NCI-H2107 (cell line): ENCODE data around the gene SUN2.

Experiments
- DNase-seq: peaks from one replicate; lab custom pipeline; 2025; lab: John Stamatoyannopoulos, UW

SUN2 gene

DNA sequence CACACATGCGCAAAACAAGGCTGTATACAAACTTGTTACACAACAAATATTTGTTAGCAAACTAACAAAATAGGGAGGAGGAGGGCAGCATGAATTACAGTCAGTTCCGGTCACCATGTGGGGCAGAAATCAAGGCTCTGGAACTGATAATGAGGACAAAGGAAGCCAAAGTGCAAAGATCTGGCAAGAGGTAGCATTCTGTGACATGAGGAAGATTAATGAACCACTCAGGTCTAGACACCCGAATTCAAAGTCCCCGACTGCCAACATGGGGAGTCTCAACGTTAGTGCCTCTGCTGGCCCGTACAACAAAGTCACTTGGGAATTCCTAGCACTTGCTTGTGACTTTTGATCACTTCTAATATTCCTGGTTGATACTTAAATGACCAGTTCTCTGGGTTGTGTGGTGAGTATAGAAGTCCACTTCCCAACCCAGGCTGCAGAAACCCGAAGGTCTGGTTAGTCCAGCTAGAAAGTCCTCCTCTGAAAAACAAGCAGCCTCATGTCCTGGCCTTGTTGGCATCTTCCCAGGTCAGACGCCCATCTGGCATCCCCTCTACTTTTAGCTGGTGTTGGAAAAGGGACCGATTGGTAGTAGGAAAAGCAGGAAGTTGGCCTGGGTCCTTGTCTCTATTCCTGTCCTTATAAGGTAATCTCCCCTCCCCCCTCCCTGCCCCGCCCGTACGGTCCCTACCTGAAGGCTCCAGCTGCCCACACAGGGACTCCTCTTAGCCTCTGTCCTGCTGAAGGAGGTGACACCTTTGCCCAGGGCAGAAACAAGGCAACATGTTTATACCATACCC lies 1.6 kb downstream of the SUN2 start:
- no peak for DNase-seq

DNA sequence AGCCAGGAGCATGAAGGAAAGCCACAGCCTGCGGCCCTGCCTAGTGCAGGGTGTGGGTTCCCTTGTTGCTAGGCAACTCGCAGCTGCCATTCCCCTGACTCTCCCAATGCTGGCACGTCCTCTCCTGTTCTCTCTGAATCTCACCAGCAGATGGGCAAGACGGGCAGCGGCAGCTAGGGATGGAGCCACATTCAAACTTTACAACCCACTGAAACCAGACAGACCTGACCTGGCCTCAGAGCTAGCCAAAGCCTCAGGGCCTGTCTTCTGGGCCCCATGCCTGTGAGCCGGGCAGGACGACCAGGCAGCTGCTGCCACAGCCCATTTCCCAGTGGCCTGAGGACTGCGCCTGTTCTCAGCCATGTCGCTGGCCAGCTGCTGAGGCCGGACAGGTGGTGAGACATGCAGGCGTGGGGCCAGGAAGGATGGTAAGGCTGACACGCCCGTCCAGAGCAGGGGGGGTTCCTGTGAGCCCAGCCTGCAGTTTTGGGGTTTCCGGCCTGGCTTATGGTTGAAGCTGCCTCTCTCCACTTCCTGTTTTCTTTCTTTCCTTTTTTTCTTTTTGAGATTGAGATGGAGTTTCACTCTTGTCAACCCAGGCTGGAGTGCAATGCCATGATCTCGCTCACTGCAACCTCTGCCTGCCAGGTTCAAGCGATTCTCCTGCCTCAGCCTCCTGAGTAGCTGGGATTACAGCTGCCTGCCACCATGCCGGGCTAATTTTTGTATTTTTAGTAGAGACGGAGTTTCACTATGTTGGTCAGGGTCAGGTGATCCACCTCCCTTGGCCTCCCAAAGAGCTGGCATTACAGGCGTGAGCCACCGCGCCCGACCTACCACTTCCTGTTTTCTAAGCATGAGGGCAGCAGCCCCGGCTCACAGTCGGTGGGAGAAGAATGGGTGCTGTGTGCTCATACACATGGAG lies 4.1 kb downstream of the SUN2 start:
- DNase-seq = no peak

DNA sequence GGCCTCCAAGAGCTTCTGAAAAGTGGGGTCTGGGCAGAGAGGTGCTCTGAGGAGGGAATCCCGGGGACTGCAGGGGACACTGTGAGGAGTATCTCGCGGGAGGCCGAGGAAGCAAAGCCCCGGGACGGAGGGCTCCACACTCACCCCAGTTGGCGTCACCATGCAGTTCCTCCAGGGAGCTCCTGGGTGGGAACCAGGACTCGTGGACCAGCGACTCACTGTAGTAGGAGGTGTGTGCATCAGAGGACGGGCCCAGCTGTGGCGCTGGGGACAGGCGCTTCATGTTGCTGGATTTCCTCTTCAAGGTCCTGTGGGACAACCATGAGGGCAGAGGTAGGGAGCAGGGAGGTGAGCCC lies 4.8 kb downstream of the SUN2 start:
- no peak for DNase-seq

DNA sequence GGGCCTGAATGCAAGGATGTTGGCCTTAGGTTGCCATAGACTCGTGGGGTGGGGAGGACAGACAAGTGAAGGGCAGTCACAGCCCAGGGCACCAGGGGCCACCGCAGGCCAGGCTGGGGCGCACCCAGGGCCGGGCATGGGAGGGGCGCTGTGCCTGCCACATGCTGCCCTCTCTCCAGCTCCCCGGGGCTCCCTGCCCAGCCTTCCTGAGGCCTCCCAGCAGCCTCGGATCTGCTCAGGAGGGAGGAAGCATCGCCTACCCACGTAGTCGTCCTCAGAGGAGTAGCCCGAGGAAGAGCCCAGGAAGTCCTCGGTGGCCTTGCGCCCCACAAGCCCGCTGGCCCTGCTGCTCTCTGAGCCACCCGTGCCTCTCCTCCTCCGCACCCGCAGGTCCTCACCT lies 5.2 kb downstream of the SUN2 start:
- DNase-seq = no peak

DNA sequence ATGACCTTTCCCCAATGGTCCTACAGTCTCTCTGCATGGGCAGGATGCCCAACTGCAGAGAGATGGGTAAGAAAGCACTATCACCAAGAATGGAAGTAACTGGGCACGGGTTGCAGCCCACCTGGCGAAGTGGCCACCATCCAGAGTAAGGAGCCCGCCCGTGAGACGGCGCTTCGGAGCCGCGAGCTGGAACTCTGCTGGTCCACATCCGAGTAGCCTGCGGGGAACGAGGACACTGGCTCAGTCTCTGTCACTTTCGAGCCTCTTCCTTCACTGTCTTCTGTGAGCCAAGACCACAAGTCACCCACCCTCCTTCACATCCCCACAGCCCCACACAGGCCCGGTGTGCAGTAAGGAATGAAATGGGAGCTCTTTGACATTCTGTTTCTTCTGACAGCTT lies 5.7 kb downstream of the SUN2 start:
- DNase-seq = no peak

DNA sequence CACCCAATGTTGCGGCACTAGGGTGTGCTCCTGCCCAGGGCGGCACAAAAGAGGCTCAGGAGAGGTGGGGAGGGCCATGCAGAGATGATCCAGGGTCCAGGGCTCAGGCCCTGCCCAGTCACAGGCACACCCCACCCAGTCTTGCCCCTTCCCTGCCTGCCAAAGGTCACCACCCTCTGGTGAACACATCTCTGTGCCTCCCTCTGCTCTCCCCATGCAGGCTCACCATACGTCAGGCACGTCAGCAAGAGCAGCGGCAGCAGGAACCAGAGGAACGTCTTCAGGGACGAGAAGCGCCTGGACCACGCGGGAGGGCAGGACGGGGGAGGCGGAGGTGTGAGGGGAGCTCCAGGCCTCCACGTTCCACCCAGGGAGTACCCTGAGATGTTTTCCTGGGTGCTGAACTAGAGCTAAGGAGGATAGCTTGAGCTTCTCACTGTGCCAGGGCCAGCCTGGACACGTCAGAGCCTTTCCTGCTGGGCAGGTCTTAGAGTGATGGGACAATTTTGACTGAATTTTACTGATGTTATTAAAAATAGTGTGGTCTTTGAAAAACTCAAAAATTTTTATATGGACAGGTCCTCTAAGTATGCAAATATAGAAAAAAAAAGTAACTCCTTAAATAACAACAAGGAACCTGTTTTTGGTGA lies 7.2 kb downstream of the SUN2 start:
- no peak for DNase-seq

DNA sequence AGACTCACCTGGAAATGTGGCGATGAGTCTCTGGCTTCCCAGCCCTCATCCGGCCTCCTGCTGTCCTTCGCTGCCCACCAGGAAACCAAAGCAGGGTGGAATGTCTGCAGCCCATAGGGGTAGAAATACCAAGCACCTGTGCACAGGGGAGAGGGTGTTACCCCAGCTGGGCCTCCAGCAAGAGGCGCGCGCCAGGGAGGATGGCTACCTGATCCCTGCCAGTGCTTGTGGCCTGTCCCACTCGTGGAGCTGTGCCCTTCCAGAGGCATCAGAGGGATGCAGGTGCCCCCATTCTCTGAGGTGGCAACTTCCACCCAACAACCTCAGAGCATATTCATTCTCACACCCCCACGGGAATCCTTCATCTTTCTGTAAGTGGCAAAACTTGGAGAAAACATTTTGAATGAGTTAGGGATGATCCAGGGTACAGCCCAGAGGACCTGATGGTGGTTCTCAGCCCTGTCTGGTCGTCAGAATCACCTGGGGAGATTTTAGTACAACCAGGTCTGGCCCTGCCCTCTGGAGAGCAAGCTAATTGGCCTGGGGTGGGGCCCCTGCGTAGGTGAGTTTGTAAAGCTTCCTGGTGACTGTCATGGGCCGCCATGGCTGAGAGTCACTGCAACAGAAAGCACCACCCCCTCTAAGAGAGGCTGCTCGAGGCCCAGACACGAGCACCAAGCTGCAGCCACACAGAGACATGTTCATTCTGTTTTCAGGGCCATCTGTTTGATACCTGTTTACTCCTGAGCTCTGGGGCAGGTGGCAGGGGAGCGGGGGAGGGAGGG lies 9.9 kb downstream of the SUN2 start:
- no peak for DNase-seq

DNA sequence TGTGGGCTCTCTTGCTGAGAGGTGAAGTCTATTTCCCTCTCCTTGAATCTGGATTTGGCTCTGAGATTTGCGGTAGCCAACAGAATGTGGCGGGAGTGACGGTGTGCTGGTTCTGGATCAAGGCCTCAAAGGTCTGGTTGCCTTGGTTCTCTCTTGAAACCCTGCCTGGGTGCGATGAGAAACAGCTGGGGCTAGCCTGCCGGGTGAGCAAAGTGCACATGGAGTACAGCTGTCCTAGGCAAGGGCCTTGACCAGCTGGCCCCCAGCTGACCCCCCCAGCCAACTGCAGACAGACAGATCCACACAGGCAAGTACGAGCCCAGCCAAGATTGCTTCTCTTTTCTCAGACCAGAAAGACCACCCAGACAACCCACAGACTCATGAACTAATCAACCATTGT lies 10.8 kb downstream of the SUN2 start:
- no peak for DNase-seq

DNA sequence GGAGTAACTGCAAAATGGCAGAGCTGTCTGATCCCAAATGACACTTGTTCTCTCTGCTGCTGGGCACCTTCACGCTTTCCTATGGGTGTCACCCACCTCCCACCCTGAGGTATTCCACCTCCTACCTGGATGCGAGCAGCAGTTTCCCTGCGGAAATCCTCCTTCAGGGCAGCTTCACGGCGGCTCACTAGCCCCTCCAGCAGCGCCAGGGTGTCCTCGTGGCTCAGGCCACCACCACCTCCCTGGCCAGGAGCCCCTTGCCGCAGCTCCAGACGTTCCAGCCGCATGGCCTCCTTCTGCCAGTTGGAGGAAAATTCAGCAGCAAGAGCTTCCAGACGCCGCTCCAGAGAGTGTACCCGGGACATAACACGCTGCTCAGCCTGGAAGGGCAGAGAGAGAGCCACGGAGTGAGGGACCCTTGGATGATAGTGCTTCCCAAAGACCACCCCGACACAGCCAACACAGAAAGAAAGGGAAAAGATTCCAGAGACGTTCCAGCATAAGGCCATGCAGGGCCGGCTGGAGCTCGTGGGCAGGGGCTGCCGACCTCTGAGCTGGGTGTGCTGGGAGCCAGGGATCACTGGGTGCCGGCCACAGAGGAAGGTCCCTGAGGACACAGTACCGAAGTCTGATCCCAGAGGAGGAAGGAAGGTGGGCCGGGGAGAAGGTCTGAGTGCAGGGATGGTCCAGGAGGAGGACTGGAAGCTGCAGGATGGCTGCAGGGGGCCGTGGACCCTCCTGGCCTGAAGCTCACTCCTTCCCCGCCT lies 13.4 kb downstream of the SUN2 start:
- DNase-seq = no peak

DNA sequence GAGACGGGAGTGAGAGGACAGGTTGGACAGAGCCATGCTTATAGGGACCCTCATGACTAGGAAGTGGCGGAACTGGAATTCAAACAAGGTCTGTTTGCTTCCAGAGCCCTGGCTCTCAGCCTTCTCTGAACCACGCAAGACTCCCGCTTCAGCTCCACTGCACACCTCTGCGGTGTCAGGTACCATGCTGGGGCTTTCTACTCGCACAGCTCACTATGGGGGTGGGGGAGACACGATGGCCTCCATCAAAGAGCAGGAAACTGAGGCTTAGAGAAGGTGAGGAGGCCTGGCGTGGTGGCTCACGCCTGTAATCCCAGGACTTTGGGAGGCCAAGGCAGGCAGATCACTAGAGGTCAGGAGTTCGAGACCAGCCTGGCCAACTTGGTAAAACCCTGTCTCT lies 14.2 kb downstream of the SUN2 start:
- DNase-seq = no peak

DNA sequence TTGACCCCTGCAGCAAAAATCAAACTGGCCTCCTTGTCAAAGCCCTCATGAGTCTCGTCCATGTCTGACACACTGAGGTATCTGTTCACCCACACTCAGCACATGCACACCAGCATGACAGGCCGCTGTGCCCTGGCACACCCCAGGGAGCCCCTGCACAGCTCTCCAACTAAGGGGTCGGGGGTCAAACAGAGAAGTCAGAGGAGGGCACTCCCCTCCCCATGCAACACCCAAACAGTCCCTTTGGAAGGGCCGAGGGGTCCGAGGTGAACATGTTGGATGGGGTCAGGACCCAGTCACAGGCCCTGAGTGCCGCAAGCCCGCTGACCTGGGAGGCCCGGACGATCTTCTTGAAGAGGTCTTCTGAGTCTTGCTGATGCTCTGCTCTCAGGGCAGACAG lies 14.6 kb downstream of the SUN2 start:
- DNase-seq = no peak

DNA sequence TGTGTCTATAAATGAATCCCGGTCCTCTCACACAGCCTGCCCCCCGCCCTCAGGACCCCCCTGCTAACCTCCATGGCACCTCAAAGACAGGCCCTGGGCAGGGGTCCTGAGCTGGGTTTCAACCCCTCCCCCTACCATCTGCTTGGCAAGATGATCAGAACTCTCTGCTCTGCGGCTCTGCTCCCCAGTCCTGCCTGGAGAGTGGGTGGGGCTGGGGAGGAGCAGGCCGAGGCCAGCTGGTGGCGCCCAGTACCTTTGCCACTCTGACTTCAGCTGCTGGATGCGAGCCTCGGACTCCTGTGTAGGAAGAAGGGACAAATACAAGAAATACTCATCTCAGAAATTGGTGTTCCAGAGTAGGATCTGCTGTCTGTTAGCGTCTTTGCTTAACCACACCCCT lies 15.0 kb downstream of the SUN2 start:
- no peak for DNase-seq

DNA sequence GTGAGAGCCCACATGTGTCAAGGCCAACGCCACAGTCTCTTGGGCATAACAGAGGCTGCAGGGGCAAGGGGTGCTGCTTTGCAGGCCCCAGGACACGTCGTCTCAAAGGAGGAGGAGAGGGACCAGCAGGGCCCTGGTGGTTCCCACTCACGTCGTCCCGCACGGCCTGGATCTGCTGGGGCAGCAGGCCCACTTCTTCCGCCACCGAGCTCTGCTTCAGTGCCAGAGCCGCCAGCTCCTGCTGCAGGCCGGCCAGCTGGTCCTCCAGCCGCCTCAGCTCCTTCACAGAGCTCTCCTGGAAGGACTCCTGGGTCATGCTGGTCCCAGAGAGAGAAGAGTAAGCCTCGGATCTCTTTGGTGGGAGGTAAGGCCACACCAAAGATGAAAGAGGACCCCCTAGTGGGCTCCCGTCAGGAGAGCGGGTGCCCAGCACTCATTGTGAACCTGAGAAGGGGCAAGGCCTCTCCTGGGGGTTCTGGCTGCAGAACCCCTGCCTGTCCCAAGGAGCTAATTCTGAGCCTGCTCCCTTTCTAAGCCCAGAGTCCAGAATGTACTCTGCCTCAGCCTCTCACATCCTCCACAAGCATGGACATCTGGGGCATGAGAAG lies 15.6 kb downstream of the SUN2 start:
- DNase-seq = no peak

DNA sequence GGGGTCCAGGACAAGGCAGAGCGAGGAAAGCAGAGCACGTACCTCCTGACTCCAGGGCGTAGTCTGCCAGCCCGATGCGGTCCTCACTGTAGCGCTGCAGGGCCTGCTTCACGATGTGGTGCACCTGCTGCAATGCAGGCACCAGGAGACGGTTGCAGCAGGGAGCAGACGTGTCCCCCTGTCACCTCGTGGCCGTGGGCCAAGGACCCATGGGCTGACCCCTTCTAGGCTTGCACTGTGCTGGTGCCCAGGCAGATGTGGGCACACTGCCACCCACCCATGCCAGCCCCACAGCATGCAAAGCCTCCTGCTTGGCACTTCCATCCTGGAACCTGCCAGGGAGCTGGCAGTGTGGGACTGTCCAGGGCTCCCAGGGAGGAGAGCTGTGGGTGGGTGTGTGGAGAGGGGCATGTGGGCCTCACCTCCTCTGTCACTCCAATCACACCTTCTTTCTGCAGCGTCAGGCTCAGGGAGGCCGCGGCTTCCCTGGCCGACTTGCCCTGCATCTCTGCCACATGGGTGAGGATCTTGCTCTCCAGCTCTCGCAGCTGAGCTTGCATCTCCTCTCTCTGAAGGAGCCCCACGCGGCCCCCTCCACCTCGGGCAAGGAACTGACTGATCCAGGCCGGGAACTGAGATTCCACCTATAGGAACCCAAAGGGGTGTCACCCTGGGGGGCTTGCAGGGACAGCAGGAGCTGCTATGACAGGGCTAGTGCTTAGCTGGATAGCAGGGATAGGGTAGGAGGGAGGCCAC lies 16.3 kb downstream of the SUN2 start:
- no peak for DNase-seq

DNA sequence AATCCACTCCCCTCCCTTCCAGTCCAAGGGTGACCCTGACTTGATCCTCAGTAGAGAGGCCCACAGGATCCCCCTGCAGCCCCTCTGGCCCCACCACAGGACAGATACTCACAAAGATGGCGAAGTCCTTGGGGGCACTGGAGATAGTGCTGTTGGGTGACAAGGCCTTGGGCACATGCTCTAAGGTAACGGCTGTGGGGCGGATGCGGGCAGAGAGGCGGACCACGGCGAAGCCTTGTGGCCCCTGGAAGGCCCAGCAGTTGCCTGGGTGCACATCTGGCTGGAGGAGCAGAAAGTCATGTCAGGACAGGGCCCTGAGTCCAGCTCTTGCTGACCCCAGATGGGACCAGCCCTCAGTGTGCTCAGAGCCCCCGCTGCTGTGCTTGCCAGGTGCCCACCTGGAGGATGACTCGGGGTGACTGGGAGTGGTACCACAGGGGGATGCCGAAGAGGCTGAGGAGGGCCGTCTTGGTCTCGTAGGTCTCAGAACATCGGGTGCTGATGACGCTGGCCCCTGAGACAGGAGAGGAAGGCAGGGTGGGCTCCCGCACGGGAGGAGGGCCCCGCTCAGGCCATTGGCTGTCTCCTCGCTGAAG lies 17.2 kb downstream of the SUN2 start:
- no peak for DNase-seq

DNA sequence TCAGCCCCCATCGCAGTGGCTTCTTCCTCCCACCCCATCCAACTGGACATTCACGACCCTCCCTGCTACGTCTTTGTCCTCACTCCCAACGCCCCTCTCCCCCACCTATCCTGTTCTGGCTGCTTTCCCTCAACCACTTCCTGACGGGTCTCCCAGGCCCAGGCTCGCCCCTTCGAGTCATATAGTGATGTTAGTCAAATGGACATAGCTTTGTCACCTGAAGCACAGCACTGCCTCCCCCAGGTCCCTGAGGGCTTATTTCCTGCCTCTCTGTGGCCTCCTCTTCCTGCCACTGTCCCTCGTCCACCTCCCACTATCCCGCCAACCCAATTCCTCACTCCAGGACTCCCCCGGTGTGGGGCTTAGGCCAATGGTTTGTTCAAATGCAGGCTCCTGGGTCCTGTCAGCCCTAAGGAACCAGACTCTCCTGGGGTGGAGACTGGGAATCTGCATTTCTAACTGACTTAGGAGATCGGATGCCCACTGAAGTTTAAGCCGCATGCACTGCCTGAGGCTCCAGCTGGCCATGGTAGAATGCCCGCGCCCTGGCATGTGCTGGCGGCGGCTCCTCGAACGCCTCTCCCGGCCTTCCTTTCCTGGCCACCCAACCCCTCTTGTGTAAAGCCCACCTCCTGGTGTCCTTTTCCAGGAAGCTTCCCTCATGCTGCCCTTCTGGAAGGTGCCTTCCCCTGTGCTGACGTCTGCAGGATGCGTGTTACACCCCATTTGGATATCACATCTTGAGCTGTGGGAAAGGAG lies 18.3 kb downstream of the SUN2 start:
- no peak for DNase-seq

DNA sequence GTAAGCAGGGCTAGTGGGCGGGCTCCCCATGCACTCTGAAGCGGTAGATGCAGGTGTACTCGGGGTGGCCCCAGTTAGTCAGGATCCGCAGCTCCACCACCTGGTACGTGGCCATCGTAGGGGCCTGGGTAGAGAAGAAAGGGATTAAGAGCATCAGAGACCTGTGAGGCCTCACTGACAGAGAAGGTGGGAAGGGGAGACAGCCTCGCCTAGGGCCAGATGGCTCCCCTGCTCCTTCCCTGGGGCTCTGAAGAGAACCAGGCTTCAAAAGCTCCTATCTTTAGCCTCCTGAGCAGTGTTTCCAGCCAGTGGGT lies 19.6 kb downstream of the SUN2 start:
- DNase-seq = no peak

DNA sequence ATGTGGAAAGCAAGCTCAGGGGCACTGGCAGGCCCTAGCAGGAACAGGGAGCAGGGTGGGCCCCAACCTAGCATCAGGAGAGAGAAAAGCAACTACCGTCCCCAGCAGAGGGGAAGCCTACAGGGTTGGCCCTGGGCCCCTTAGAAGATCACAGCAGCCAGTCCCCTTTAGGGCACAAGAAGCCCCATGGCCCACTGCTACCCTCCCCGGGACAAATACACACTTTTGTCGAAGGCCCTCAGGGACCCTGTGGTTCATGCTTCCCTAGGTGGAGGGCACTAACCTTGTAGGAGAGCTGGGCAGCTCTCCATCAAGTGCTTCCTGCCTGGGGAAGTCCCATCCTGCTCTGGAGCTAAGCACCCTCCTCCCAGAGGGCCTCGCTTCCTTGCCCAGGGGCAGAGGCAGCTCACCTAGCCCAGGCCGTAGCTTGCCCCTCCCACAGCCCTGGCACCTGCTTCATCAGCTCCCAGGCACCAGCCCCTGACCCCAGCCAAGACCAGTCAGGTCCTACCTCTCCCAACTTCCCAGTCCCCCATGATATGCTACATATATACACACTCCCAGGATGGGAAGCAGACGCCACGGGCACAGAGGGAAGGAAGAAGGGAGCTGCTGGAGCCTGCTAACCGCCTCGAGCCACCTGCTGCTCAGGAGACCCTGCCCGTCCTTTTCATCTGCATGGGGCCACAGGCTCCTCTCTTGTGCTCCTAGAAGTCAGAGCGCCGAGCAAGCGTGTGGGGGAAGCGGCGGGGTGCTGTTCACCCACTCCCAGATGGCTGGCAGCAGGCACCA lies 20.1 kb downstream of the SUN2 start:
- DNase-seq = no peak

DNA sequence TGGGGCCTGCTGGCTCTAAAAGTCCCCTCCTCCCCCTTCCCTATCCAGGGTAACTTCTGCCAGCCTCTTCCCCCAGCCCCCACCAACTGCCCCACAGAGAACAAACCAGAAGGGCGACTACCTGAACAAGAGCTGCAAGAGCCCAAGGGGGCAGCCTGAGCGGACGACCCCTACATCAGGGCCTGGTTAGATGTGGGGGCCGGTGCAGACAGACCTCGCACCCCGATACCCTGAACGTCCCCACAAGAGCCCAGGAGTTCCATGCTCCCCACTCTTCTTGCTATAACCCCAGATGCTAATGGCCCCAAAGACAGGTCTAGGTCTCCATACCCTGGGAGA lies 20.7 kb downstream of the SUN2 start:
- DNase-seq = no peak
